ENCODE measurements around the gene BIRC3.

GRCh38 chr11:102313238-102313940 is 3.9 kb upstream of the BIRC3 start:
- TF ChIP-seq, protein P1, sequence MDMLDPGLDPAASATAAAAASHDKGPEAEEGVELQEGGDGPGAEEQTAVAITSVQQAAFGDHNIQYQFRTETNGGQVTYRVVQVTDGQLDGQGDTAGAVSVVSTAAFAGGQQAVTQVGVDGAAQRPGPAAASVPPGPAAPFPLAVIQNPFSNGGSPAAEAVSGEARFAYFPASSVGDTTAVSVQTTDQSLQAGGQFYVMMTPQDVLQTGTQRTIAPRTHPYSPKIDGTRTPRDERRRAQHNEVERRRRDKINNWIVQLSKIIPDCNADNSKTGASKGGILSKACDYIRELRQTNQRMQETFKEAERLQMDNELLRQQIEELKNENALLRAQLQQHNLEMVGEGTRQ (IDR thresholded peaks at IDR 0.05) = no peak
- no peak for TF ChIP-seq CTCF (IDR thresholded peaks at IDR 0.05)
- TF ChIP-seq POLR2A (IDR thresholded peaks at IDR 0.05; ENCODE audit: low read length) = no peak
- no peak for TF ChIP-seq MAFK (IDR thresholded peaks at IDR 0.05; ENCODE audit: partially characterized antibody)
- TF ChIP-seq, protein P2, sequence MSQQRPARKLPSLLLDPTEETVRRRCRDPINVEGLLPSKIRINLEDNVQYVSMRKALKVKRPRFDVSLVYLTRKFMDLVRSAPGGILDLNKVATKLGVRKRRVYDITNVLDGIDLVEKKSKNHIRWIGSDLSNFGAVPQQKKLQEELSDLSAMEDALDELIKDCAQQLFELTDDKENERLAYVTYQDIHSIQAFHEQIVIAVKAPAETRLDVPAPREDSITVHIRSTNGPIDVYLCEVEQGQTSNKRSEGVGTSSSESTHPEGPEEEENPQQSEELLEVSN (IDR thresholded peaks at IDR 0.05; ENCODE audit: borderline replicate concordance, low read depth) = no peak
- TF ChIP-seq CHD2 (IDR thresholded peaks at IDR 0.05; ENCODE audit: low read length, partially characterized antibody) = no peak
- TF ChIP-seq RCOR1 (IDR thresholded peaks at IDR 0.05; ENCODE audit: low read depth, low read length) = no peak
- TF ChIP-seq, protein P3, sequence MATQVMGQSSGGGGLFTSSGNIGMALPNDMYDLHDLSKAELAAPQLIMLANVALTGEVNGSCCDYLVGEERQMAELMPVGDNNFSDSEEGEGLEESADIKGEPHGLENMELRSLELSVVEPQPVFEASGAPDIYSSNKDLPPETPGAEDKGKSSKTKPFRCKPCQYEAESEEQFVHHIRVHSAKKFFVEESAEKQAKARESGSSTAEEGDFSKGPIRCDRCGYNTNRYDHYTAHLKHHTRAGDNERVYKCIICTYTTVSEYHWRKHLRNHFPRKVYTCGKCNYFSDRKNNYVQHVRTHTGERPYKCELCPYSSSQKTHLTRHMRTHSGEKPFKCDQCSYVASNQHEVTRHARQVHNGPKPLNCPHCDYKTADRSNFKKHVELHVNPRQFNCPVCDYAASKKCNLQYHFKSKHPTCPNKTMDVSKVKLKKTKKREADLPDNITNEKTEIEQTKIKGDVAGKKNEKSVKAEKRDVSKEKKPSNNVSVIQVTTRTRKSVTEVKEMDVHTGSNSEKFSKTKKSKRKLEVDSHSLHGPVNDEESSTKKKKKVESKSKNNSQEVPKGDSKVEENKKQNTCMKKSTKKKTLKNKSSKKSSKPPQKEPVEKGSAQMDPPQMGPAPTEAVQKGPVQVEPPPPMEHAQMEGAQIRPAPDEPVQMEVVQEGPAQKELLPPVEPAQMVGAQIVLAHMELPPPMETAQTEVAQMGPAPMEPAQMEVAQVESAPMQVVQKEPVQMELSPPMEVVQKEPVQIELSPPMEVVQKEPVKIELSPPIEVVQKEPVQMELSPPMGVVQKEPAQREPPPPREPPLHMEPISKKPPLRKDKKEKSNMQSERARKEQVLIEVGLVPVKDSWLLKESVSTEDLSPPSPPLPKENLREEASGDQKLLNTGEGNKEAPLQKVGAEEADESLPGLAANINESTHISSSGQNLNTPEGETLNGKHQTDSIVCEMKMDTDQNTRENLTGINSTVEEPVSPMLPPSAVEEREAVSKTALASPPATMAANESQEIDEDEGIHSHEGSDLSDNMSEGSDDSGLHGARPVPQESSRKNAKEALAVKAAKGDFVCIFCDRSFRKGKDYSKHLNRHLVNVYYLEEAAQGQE (IDR thresholded peaks at IDR 0.05) = no peak
- no peak for TF ChIP-seq POLR2AphosphoS2 (conservative IDR thresholded peaks at IDR 0.05; ENCODE audit: low read length)
- TF ChIP-seq EP300 (IDR thresholded peaks at IDR 0.05) = no peak
- no peak for TF ChIP-seq CEBPB (IDR thresholded peaks at IDR 0.05)
- TF ChIP-seq, protein P4, sequence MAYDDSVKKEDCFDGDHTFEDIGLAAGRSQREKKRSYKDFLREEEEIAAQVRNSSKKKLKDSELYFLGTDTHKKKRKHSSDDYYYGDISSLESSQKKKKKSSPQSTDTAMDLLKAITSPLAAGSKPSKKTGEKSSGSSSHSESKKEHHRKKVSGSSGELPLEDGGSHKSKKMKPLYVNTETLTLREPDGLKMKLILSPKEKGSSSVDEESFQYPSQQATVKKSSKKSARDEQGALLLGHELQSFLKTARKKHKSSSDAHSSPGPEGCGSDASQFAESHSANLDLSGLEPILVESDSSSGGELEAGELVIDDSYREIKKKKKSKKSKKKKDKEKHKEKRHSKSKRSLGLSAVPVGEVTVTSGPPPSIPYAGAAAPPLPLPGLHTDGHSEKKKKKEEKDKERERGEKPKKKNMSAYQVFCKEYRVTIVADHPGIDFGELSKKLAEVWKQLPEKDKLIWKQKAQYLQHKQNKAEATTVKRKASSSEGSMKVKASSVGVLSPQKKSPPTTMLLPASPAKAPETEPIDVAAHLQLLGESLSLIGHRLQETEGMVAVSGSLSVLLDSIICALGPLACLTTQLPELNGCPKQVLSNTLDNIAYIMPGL (CRISPR knock-in tag; IDR thresholded peaks at IDR 0.05; ENCODE audit: borderline replicate concordance) = no peak
